ENCODE results near the gene GTPBP3.
A peak's percentile ranks its signal among the peaks of the same experiment; 100 is the strongest.

The GTPBP3 gene

DNA sequence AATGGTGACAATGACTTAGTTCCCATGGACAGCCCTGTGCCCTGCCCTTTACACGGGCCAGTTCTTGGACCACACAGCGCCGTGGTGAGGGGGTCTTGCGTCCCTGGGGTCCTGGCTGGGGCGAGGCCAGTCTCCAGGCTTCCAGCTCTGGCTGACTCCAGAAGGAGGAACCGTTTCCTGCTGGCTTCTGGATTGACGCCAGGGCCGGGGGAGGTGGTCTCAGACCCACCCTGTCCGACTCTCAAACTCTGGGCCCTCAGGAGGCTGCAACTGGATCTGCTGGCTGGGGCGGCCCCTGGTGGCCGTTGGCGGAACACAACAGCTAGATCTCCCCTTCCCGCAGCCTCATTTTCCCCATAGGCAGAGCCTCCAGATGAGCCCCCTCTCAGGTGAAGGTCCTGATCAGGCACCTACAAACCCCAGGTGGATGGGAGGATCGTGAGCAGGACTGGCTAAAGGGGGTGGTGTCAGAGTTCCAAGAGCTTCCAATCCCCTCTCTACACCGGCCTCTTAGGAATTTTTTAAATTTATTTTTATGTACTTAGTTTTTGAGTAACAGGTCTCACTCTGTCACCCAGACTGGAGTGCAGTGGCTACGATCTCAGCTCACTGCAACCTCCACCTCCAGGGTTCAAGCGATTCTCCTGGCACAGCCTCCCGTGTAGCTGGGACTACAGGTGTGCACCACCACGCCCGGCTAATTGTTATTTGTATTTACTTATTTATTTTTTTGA lies 48.7 kb downstream of the GTPBP3 start:
- DNase-seq (ENCODE audit: low spot score), result no peak

- no peak for DNase-seq (ENCODE audit: low spot score)
These were observed 51.9 kb downstream of the GTPBP3 start for GRCh38 chr19:17389288-17389687.

DNA sequence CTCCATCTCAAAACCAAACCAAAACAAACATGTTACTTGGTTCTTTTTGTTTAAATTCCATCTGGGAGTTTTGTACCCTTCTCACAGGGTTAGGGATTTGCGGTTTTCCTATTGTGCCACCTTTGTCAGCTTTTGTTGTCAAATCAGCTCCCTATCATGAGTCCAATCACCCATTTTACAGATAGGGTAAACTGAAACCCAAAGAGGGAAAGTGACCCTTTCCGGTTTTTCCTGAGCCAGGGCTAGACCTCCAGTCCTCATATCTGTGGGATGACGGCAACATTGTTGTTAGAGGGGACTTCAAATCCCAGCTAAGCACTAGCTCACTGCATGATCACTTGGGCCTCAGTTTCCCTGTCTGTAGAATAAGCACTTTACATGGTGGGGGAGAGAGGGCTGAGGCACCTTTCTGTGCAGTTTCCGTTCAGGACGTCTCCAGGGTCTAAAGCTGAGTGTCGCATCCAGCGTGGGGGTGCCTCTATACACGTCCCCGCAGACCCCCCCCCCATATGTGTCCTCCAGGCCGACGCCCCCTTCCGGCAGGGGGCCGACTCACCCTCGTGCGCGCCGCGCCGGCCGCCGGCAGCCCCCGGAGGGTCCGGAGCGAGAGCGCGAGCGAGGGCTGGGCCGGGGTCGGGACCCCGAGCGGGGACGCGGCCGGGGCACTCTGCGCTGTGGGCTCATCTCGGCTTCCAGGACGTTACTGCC lies 52.8 kb downstream of the GTPBP3 start:
- no peak for DNase-seq (ENCODE audit: low spot score)

- peak; percentile 83 for DNase-seq (ENCODE audit: low spot score)
These were observed 53.5 kb downstream of the GTPBP3 start for GRCh38 chr19:17390665-17391370.

DNA sequence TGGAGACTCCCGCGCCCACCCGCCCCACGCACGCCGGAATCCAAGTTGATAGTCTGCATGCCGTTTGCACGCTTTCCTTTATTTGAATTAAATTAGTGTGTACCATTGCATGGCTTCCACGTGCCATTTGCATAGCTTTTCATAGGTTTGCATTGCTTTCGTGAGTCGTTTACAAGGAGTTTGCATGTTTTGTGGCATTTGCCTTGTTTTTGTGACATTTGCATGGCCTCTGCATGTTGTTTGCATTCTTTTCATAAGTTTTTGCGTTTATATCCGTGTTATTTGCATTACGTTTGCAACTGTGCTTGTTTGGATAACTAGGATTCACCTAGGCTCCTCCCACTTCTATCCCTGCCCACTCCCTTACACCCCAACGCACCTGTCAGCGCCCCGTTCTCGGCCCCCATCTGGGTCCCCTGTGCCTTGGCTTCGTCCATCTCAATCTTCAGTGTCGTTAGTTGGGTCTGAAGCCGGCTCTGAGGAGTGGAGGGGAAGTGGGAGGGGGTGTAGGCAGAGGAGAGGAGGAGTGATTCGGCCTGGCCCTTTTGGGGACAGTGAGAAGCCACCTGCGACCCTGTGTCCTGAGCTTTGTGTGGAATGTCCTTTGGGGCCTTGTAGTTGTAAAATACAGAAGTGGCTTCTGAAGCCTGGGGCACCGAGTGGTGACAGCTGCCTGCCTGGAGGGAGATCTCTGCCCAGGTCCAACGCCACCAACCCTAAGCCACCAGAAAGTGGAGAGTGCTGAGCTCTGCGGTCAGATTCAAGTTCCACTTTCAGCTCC lies 54.2 kb downstream of the GTPBP3 start:
- DNase-seq (ENCODE audit: low spot score), result no peak
